Ovary (tissue), 9 donors: ENCODE results near the gene VAV2. TPM values are rescaled to one million over a fixed set of nuclear protein-coding genes. Genes with fewer than 3 reads are reported as not detected.

ENCODE experiments used
- DNase-seq, 5 donors: peaks; one replicate each; pipeline ENCODE4 v3.0.0-alpha.2; 2019 to 2020
- H3K27ac ChIP-seq, 2 donors: fragments of 200-600 bp; one replicate each; pipeline versions ENCODE4 v1.5.1 to v1.8.0; 2019 to 2022
- H3K27me3 ChIP-seq: fragments of 200-600 bp; one replicate; pipeline ENCODE4 v1.8.0; 2022
- H3K36me3 ChIP-seq: fragments of 200-600 bp; sonication (generic); one replicate; pipeline ENCODE4 v1.5.1; 2019
- H3K4me1 ChIP-seq: one replicate; pipeline ENCODE4 v1.8.1; 2013; ENCODE audit warnings: mild to moderate bottlenecking, moderate library complexity; ENCODE audit not compliant: insufficient read depth
- H3K4me3 ChIP-seq: fragments of 200-600 bp; sonication (generic); one replicate; pipeline ENCODE4 v1.5.1; 2017
- H3K9me3 ChIP-seq, 2 donors: fragments of 200-600 bp in 1 of 2; sonication (generic) in 1 of 2; one replicate each; pipeline versions ENCODE4 v1.5.1 to v1.8.1; 2013 to 2019; ENCODE audit warnings: mild to moderate bottlenecking in 1 of 2, moderate library complexity in 1 of 2
- EP300 ChIP-seq: sonication (generic); formaldehyde crosslinking; IDR thresholded peaks from one replicate; pipeline ENCODE4 v1.6.1; 2017; ENCODE audit warnings: antibody characterized with exemption
- POLR2A ChIP-seq: fragments of 450-650 bp; IDR thresholded peaks from one replicate; pipeline ENCODE4 v1.6.1; 2017; ENCODE audit warnings: antibody characterized with exemption, mild to moderate bottlenecking, moderate library complexity
- WGBS, 3 donors: extraction: QIAGEN DNeasy Blood & Tissue Kit in 1 of 3; methylation state at CpG; one replicate each; pipeline versions ENCODE4 v1.1.5 to v1.1.7; 2013 to 2017; 5-methylcytosine and 5-hydroxymethylcytosine counted together
- intact Hi-C, 4 donors: fragments of 100-400 bp; cut with DNase I; formaldehyde crosslinking; loops; one replicate each; pipeline versions ENCODE4 v1.11.0 to v1.15.1; 2022 to 2023
- polyA plus RNA-seq, 2 donors: library from polyadenylated mRNA; stranded (reverse); fragments of 200-250 nt in 1 of 2; fragments of 350-450 nt in 1 of 2; fragmentation: Illumina TruSeq in 1 of 2; extraction: RNeasy Lipid Tissue Mini Kit (QIAGEN cat#74804) in 1 of 2; gene quantifications; one replicate each; pipeline ENCODE4 v1.2.3, GENCODE V29; 2013 to 2014
- total RNA-seq, 7 donors: library from RNA; depleted of rRNA in 2 of 7; stranded (reverse); fragments of >200 nt in 2 of 7; fragmentation: NEBNext Ultra II Directional in 3 of 7; extraction: Animal tissue kit (Norgen Biotek cat#: 25700) in 3 of 7; gene quantifications; one replicate each; pipeline versions ENCODE4 v1.1.0 to v1.2.4, GENCODE V29; 2016 to 2023
- TF ChIP-seq, protein P1 (sequence below), 3 donors: fragments of 450-650 bp in 2 of 3; fragments of 200-600 bp in 1 of 3; IDR thresholded peaks; one replicate each; pipeline versions ENCODE4 v1.5.1 to v1.8.0; 2016 to 2022; ENCODE audit warnings: antibody characterized with exemption in 3 of 3, mild to moderate bottlenecking in 1 of 3
- donor health status: DM: no; HTN: no; CAD: no; lungs with moderate emphysema.
- donor health status: DM: no; HTN: no; CAD: no.
- donor health status: Bipolar disorder and iron deficiency.
- donor health status: DM: yes; HTN: yes; CAD: no.
- donor health status: DM: no; HTN: no; CAD: no.
- donor health status: DM: yes; HTN: yes; CAD: no.

The VAV2 gene
- total and polyA plus RNA-seq, 9 donors, result 3.7 to 14.1 (median 7.8) TPM

GRCh38 chr9:133998915-133999595 lies 6.9 kb upstream of the VAV2 start:
- TF ChIP-seq, protein P1, sequence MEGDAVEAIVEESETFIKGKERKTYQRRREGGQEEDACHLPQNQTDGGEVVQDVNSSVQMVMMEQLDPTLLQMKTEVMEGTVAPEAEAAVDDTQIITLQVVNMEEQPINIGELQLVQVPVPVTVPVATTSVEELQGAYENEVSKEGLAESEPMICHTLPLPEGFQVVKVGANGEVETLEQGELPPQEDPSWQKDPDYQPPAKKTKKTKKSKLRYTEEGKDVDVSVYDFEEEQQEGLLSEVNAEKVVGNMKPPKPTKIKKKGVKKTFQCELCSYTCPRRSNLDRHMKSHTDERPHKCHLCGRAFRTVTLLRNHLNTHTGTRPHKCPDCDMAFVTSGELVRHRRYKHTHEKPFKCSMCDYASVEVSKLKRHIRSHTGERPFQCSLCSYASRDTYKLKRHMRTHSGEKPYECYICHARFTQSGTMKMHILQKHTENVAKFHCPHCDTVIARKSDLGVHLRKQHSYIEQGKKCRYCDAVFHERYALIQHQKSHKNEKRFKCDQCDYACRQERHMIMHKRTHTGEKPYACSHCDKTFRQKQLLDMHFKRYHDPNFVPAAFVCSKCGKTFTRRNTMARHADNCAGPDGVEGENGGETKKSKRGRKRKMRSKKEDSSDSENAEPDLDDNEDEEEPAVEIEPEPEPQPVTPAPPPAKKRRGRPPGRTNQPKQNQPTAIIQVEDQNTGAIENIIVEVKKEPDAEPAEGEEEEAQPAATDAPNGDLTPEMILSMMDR (IDR thresholded peaks at IDR 0.05), result no peak
- no peak for TF ChIP-seq EP300
- TF ChIP-seq POLR2A, result no peak
- Histone ChIP-seq H3K27me3 (no peaks in the 10 kb centered on the region), H3K27ac (no peak overlapping the region), H3K36me3 (no peaks in the 10 kb centered on the region), H3K9me3 (no peaks in the 10 kb centered on the region), H3K4me1 (peaks cover 2% of the 10 kb centered on the region), H3K4me3 (no peak overlapping the region)
- WGBS, 3 donors, result 93 to 100% (median 96%) methylated on average over 1 of the region's 1 CpG
- no peak for DNase-seq
- intact Hi-C loops, result no loop called here

GRCh38 chr9:133997584-133997983 lies 5.5 kb upstream of the VAV2 start:
- TF ChIP-seq POLR2A (no peak), EP300 (no peak)
- TF ChIP-seq, protein P1 (IDR thresholded peaks at IDR 0.05), result no peak
- no peak for DNase-seq

DNA sequence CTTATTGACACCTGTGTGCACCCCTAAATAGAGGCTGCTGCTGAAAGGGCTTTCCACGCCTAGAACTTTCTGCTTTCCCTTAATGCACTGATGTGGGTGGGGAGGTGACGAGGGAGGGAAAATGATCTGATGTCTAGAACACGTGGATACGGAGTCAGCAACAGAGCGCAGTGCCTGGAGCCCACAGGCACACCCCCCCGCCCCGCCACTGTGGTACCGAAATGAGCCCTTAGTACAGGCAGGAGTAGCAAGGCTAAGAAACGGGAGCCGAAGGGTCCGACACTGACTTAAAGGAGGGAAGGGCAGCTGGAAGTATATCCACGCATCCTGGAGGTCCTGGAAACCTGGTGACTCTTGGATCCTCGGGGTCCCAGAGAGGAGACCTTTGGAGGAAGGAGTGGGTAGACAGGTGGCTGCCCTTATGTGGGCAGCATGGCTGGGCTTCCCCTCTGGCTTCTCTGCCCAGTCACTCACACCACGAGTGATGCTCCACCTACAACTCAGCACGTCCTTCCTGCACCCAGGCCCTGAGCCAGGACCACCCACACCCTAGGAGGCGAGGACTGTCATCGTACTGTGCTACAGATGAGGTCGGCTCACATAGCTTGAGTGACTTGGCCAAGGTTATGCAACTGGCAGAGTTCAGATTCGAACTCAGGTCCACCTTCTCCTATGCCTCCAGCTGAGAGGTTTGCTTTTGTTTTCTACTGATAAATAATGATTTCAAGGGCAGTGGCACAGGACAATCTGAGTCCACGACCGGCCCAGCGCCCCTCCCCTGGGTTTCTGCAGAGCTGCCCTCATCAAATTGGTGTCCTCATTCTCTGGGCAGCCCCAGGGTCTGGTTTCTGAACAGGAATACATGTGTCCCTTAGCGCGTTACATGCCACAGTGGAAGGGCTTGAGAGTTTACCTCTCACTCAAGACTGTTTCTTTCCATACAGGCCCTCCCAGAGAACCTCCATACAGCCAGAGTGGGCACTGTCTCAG lies 4.7 kb upstream of the VAV2 start:
- TF ChIP-seq, protein P1 (IDR thresholded peaks at IDR 0.05), result no peak
- no peak for TF ChIP-seq EP300
- TF ChIP-seq POLR2A, result no peak
- H3K36me3 ChIP-seq, result no peaks in the 10 kb centered on the region
- no peaks in the 10 kb centered on the region for H3K27me3 ChIP-seq
- 49 to 66% (median 60%) methylated on average over 24 of the region's 24 CpGs for WGBS, 3 donors
- intact Hi-C loops, result no loop called here
- H3K27ac ChIP-seq, result no peak overlapping the region
- no peak for DNase-seq
- peaks cover 7% of the 10 kb centered on the region for H3K4me1 ChIP-seq
- H3K4me3 ChIP-seq, result no peak overlapping the region
- H3K9me3 ChIP-seq, result no peaks in the 10 kb centered on the region

More at GRCh38 chr9:133997584-133997983, 5.5 kb upstream of the VAV2 start:
- intact Hi-C loops, result no loop called here
- no peaks in the 10 kb centered on the region for H3K36me3 ChIP-seq
- no peaks in the 10 kb centered on the region for H3K9me3 ChIP-seq
- WGBS, 3 donors, result 93 to 96% (median 94%) methylated on average over 2 of the region's 2 CpGs
- no peak overlapping the region for H3K27ac ChIP-seq
- H3K27me3 ChIP-seq, result no peaks in the 10 kb centered on the region
- H3K4me3 ChIP-seq, result no peak overlapping the region
- peaks cover 7% of the 10 kb centered on the region for H3K4me1 ChIP-seq

DNA sequence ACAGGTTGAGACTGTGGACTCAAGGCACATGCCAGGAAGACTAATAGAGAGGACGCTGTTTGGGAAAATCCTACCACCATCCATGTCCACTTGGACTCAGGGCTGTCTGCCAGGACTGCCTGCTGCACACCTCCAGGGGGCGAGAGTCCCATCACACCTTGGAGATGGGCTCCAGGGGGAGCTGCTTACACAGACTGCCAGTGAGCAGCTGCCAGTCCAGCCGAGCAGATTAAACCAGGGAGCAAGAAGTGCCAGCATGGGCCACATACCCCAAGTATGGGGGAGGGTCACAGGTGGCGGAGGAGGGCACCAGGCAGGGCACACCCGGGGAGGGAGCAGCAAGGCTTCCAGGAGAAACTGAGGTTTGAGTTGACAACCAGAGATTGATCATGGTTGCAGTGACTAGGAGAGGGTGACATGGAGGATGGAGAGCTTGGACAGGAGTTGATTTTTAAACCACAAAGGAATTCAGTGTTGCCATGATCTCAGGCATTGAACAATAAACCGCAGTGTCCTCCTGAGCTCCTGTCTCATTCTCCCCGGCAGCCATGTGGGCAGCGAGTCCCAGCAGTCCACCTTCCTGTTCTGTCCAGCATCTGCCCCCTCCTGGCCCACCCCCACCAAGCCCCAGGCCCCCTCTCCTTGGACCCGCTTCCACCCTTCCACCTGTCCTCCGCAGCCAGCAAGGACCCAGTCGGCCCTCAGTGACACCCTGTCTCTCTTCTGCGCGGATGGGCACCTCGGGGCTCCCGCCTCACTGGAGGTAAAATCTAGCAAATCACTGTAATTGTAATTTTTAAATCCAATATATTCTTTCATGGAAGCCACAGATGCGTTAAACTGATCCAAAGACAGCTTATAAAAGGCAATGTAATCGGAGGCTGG lies 3.1 kb upstream of the VAV2 start:
- Histone ChIP-seq H3K4me1 (peaks cover 9% of the 10 kb centered on the region), H3K9me3 (no peaks in the 10 kb centered on the region), H3K4me3 (no peak overlapping the region), H3K27ac (no peak overlapping the region), H3K36me3 (no peaks in the 10 kb centered on the region), H3K27me3 (no peaks in the 10 kb centered on the region)
- DNase-seq, result no peak
- WGBS, 3 donors, result 60 to 71% (median 62%) methylated on average over 17 of the region's 17 CpGs
- intact Hi-C loops, result loop anchor here (2.0 kb wide), 3 partner anchors 200 to 204 kb away; no protein-coding TSS in a partner anchor
- TF ChIP-seq, protein P1 (IDR thresholded peaks at IDR 0.05), result no peak
- TF ChIP-seq POLR2A (no peak), EP300 (no peak)
